ENCODE results near the gene CYLD.

Gene CYLD

DNA sequence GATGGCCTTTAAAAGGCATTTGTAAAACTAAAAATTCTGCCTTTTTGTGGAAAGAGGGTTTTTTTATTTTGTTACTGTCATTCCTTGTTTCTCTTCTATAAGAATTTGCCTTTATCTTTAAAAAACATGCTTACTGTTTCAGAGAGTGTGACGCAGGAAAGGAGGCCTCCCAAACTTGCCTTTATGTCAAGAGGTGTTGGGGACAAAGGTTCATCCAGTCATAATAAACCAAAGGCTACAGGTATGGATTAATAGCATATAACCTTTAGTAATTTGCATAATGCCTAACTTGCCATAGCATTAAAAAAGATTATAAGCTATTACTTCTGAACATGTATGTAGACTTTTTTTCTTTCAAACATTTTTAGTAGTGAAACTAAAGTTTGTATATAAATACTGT, 34.2 kb downstream of the CYLD start:
- H3K4me3 ChIP-seq (ENCODE audit: low read depth, low read length) = no peak overlapping the region

DNA sequence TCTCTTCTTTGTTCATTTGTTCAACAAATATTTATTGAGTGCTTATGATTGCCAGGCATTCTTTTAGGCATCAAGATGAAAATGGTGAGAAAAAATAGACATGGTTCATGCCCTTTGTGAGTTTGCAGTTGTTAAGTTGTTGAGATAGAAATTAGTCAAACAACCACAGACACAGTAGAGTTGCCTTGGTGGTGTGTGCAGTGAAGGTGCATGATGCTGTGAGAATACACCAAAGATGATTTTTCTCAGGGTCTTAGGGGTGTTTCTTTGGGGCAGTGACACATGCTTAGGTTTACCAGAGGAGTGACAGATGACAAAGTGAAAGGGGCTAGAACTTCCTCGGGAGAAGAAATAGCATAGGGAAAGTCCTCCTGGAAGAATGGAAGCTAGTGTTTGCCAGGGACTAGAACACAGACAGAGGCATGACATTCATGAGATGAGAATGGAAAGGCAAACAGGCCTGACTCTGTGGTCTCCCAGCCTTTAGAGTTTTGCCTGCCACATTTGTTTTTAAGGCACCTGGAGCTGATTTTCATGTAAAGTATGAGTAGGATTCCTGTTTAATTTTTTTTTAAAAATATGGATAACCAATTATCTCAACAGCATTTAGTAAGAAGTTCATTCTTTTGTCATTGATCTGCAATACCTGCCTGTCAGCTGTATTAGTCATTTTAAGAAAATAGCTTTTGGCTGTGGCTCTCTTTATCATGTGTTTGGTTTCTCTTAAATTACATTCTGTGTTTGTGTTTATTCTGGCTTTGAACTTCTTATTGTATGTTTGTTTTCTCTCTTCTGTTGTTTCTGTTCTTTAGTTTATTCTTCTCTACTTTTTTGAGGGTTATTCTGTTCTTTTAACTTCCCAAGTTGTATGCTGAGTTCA, 36.6 kb downstream of the CYLD start:
- H3K4me3 ChIP-seq (ENCODE audit: low read depth, low read length) = no peak overlapping the region

DNA sequence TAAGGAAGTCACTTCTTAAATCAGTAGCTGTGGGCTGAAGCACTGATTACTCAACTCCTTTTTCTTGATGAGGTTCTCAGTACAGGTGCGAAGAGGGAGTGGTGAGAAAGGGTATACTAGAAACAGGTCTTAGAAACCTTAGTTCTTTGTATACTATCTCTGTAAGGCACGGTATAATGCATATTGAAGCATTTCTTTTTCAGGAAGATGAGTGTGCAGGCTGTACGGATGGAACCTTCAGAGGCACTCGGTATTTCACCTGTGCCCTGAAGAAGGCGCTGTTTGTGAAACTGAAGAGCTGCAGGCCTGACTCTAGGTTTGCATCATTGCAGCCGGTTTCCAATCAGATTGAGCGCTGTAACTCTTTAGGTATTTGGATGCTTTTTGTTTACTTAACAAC, 39.2 kb downstream of the CYLD start:
- H3K4me3 ChIP-seq (ENCODE audit: low read depth, low read length) = no peak overlapping the region

DNA sequence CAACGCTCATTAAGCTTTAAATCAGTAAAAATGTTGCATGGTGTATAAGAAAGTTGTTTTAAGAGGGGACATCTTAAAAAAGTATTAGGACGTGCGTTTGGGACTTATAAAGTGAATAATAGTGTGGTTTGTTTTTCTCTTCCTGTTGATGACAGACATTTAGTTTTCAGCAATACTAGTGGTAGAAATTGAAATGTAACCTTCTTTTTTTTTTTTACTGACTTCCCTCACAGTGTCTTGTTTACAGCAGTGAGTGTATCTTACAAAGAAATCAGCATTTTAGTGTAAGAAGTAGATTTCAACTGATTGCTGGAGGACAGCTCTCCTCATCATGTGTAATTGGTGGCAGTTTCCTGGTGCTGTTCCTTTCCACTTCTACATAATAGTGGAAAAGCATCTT, 39.6 kb downstream of the CYLD start:
- H3K4me3 ChIP-seq (ENCODE audit: low read depth, low read length) = no peak overlapping the region

DNA sequence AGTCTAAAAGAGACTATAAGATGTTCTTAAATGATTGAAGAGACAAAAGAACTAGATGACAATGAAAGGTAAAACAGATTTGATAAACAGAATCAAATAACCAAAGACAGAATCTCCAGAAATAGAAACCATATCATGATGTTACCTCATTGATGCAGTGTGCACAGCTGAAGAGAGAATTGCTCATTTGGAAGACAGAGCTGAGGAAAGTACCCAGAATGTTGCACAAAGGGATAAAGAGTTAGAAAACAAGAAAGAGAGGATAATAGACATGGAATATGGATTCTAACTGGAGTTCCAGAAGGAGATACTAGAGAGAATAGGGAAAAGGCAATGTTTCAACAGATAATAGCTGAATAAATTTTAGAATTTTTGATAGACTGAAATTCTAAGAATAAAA, 47.9 kb downstream of the CYLD start:
- no peak overlapping the region for H3K4me3 ChIP-seq (ENCODE audit: low read depth, low read length)

DNA sequence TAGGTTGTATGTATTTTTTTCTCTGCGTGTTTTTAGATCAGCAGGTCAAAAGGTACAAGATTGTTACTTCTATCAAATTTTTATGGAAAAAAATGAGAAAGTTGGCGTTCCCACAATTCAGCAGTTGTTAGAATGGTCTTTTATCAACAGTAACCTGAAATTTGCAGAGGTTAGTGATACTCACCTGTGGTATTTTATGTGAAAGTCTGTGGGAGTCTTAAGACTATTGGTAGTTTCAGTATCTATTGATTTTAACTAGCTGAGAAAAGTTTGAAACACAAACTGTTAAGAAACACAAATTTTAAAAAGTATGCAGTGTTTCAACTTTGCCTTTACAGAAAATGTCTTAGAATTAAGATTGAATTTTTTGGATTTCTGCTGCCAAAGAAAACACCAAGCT, 49.6 kb downstream of the CYLD start:
- H3K4me3 ChIP-seq (ENCODE audit: low read depth, low read length) = no peak overlapping the region

DNA sequence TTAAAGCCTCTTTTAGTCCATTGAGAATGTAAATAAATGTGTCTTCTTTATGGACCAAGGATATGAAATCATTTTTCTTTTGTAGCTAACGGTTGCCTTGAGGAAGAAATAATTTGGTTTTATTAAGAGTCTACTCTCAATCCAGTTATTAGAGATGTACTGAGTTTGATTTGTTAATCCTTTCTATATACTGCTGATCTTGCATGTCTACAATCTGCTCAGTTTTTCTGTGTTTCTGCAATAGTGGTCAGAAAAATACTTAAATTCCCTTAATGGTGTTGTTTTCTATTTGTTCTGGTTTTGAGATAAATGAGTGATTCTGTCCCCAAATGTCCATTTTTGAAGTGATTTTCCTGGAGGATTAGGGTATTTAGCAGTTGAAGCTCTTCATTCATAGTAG, 54.9 kb downstream of the CYLD start:
- H3K4me3 ChIP-seq (ENCODE audit: low read depth, low read length) = no peak overlapping the region

DNA sequence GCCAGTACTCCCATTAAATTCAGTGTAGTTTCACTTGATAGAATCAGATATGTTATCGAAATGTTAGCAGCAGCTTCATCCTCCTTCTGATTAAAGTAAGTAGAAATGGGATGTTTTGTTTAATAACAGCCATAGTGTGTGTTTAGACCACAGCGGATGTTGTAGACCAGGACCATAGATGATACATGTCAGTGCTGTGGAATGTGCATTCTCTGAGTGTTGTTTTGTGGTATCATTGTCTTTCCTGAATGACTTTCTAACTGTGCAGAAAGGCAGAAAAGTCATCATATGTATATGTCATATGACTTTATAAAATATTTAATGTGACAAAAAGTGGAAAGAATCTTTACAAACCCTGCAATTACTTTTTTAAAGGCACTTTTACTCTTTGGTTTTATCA, 55.6 kb downstream of the CYLD start:
- H3K4me3 ChIP-seq (ENCODE audit: low read depth, low read length) = no peak overlapping the region

DNA sequence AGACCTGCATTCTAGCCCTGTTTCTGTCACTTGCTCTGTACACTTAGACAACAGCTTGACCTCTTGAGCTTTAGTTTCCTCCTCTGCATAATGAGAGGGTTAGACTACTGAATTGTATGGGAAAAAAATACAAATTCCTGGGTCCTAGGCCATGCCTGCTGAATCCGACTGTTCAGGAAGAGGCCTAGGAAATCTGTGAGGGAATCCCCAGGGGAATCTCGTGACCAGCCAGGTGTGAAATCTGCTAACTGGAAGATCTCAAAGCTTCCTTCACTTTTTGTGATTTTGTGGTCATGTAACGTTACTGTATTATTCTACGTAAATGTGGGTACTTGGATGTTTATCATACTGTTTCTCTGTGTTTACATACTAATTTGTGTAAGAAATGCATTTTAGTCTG, 58.2 kb downstream of the CYLD start:
- H3K4me3 ChIP-seq (ENCODE audit: low read depth, low read length) = no peak overlapping the region

DNA sequence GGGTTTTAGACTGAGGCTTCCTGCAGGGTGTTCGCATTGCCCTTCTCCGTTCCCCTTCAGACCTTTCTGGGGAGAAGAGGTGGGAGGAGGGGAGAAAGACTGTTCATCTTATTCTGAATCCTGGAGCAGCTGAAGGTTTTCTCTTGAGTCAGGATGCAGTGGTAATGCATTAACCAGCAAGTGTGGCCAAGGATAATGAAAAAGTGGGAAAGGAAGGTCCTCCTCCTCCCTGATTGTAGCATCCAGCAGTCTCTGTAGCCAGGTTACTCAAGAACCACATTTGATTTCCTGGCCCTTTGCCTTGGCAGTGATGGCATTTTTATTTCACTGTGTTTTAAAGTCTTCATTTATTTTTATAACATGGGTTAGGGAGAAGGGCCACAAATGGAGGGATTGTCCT, 59.1 kb downstream of the CYLD start:
- H3K4me3 ChIP-seq (ENCODE audit: low read depth, low read length) = no peak overlapping the region

DNA sequence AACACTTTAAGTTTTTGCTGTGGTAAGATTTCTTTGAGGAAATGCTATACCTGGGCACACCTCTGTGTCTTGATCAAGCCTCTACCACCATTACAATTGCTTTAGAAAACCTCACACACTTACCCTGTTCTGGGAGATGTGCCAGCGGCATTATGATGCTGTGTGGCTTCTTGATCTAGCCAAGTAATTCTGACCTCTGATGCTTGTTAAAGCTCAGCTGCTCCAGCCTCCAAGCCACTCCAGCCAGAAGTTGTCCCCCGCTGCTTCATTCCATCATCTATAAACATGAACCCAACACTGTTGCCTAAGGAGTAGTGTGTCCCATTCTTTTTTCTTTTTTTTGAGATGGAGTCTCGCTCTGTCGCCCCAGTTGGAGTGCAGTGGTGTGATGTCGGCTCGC, 60.1 kb downstream of the CYLD start:
- no peak overlapping the region for H3K4me3 ChIP-seq (ENCODE audit: low read depth, low read length)

DNA sequence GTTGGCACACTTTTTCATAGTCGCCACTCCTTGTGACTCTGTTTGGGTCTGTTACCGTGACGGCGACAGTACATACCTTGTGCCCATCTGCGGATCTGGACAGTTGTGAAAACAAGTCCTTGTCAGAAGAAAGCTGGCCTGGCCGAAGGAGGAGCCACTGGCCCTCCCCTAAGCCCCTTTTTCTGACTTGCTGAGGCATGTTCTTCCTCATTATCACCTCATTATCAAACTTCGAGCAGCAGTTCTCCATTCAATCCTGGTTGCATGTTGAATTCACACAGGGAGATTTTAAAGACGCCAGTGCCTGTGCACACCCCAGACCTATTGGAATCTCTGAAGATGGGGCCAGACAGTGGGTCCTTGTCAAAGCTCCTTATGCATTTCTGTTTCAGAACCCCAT, 61.1 kb downstream of the CYLD start:
- no peak overlapping the region for H3K4me3 ChIP-seq (ENCODE audit: low read depth, low read length)

DNA sequence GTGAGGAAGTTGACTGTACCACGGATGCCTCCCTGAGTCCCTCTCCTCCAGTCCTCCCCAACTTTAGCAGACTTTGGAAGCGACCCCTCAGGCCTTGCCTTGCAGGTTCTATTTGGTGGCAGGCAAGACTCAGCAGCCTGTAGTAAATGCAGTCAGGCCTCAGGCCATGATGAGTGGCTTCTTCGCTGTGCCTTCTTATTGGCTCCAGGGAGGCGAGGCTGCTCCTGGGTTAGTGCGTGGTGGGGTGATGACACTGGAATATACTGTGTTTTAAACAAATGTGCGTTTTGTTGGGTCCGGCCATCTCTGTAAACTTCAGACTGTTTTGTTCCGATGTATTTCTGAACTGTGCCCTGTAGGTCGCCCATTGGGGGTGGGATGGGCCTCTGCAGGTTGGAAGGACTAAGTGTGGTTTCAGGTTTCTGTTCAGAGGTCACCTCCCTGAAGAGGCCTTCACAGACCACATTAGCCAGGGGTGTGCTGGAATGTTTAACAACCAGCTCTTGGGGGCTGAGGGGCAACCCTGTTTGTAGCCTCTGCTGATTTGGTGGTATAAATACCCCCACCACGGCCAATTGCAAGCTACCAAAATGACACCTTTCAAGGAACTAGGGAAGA, 62.5 kb downstream of the CYLD start:
- no peak overlapping the region for H3K4me3 ChIP-seq (ENCODE audit: low read depth, low read length)

DNA sequence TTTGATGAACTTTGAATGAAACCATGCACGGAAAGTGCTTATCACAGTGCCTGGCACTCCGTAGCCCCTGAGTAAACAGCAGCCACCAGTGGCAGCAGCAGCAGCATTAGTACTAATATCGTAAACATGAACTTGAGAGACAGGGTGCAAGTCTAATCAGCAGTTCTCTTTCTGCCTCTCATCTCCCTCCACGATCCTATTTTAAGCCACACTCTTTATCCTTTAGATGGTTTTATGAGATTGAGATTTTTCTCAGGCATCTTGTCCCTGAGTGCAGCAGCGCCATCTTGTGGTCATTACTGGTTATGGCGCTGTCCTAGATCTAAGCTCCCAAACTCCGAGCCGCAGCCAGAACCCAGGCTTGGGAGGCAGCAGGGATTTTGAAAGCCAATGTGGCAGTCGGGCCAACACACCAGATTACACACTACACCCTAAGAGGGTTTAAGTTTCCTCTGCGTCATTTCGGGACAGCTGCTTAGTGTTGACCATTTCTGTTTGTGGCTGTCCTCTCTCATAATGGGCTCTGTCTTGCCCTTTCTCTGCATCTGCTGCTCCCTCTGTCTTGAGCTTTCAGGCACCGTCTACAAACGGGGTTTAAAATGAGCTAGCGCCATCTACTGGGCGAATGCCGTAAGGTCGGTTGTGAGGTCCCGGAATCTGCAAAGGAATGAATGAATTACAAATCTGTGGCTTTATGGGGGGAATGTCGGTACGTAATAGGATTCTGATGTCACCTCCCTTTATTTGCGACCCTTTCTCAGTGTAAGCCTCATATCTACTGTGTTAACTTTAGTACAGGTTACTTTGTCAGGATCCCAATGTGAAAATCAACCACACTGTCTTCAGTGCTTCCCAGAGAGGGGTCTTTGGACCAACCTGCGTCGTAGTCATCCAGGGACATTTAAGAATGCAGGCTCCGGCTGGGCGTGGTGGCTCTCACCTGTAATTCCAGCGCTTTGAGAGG, 64.5 kb downstream of the CYLD start:
- peak overlapping the region; percentile 35 for H3K4me3 ChIP-seq (ENCODE audit: low read depth, low read length)

DNA sequence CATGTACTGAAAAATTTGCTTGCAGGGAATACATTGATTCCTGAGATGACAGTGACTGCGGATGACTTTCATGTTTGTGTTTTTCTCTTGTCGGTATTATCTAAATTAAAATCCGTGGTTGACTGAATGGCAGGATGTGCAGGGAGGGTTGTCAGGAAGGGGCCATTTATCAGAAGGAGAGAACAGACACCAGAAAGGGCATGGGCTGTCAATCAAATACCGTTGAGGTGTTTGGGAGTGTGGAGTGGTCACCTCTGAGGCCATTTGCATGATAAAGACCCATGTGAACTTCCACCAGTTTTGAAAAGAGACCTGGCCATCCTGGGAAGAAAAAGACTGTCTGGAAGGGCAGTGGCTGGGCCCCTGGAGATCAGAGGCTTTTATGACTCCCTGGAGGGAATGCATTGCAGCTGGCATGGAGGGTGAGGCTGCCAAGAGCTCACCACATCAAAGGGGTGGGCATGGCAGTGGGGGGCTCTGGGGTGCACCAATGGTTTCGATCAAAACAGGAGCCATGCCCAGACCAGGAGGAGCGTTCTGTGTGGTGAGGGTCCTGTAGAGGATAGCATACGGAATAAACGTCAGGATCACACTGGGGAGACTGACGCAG, 67.1 kb downstream of the CYLD start:
- H3K4me3 ChIP-seq (ENCODE audit: low read depth, low read length) = no peak overlapping the region

DNA sequence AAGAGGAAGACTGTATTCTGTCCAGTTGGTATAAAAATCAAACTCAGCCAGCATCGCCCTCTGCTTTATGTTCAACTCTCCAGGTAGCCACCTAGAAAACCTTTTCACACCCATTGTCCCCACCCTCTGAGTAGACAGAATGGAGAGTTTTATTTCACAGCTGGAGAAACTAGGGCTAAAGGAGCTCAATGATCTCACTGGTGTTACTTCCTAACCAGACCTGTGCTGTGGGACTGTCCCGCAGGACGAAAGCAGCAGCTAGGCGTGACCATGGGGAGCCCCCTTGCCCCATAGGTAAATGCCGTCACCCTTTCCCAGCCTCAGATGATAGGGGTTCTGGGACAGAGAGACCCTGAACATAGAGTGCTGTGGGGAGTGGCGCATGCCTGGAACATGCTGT, 67.7 kb downstream of the CYLD start:
- H3K4me3 ChIP-seq (ENCODE audit: low read depth, low read length) = no peak overlapping the region

DNA sequence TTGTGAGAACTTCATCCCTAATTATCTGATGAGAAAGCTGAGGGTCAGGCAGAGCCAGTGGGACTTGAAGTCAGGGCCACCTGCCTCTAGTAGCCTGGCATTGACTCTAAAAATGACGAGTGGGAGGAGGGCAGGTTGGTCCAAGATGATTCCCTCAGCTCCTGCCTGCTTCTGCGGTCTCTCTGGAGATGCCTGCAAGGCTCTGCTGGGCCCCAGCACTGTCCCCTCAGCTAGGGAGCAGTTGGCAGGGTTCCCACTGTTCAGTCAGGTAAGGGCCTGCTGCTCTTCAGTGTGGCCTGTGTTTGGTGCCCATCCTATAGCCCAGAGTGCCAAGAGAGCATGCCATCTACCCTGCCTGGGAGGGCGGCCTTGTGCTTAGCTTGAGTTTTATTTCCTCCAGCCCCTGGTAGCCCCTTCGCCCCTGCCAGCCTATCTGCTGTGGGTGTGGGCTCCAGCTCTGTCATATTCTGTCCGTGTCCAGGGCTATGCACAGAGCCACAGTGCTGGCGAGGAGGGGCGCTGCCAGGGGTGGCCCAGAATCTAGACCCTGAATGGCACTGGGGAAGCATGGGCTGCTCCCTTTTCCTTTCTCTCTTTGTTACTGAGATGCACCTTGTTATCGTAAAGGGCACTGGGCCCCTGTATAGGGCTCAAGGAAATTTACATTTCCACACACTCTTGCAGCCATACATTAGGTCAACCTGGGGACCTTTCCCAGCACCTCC, 68.5 kb downstream of the CYLD start:
- H3K4me3 ChIP-seq (ENCODE audit: low read depth, low read length) = no peak overlapping the region

DNA sequence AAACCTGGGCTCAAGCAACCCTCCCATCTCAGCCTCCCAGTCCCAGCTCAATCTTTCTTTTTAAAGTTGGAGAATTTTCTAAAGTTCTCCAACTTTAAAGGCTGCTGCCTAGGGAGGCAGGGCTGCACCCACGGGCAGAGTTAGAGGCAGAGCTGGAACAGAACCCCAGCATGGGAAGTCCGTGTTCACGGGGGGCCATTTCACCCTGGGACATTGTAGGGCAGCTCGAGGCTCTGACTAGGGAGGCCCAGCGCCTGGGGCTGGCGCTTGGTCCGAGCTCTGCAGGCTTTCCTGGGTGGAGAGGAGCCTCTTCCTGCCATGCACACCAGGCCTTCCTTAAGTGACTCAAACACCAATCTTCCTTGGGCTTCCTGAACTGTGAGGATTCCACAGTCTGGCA, 70.2 kb downstream of the CYLD start:
- no peak overlapping the region for H3K4me3 ChIP-seq (ENCODE audit: low read depth, low read length)

DNA sequence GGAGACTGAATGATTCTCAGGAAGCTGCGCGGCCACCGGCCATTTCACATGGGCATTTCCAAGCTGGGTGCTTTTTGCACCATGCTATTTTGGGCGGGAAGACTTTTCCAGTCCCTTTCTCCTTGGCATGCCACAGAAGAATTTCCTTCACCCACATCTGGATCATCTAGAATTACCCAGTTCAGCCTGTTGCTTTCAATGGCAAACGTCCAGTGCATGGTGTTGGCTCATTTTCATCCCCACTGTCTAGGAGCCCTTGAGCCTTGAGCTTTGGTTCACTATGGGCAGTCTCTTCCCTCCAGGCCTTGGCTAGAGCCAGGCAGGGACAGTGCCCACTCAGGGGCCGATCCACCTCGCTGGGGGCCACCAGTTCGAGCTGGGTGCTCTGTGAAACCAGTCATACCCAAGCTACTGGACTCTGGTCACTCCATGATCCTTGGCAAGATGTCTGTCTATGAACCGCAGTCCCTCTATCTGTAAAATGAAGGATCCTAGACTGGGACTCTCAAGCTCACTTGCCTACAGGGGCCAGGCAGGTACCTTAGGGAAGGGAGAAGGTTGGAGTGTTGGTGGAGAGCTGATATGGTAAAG, 71.1 kb downstream of the CYLD start:
- no peak overlapping the region for H3K4me3 ChIP-seq (ENCODE audit: low read depth, low read length)

DNA sequence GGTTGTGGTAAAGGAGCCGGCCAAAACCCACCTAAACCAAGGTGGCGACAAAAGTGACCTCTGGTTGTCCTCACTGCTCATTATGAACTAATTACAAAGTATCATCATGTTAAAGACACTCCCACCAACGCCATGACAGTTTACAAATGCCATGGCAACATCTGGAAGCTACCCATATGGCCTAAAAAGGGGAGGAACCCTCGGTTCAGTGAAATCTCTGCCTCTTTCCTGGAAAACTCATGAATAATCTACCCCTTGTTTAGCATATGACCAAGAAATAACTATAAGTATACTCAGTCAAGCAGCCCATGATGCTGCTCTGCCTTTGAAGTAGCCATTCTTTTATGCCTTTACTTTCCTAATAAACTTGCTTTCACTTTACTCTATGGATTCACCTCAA, 72.2 kb downstream of the CYLD start:
- no peak overlapping the region for H3K4me3 ChIP-seq (ENCODE audit: low read depth, low read length)
